Smooth muscle cell (in vitro differentiated cells): Measurements from ENCODE around the gene MRPS2. TPM values are rescaled to one million over a fixed set of nuclear protein-coding genes. Genes with fewer than 3 reads are reported as not detected.

ENCODE experiments used
- DNase-seq: peaks from one replicate; lab custom pipeline; 2025; ENCODE audit not compliant: unreplicated experiment; lab: John Stamatoyannopoulos, UW
- H2AFZ ChIP-seq: fragments of 200-600 bp; sonication (generic); 2 replicates; pipeline ENCODE4 v1.6.0; 2016; ENCODE audit warnings: antibody characterized with exemption, low read depth, mild to moderate bottlenecking
- H3F3A ChIP-seq: fragments of 200-600 bp; sonication (generic); 2 replicates; pipeline ENCODE4 v1.6.0; 2017; ENCODE audit warnings: antibody characterized with exemption, low read depth
- H3K27ac ChIP-seq: fragments of 200-600 bp; sonication (generic); 2 replicates; pipeline ENCODE4 v1.5.1; 2016; ENCODE audit warnings: low read depth, mild to moderate bottlenecking
- H3K27me3 ChIP-seq: fragments of 200-600 bp; sonication (generic); 2 replicates; pipeline ENCODE4 v1.6.1; 2016; ENCODE audit warnings: low read depth, mild to moderate bottlenecking
- H3K36me3 ChIP-seq: fragments of 200-600 bp; sonication (generic); 2 replicates; pipeline ENCODE4 v1.5.1; 2016; ENCODE audit warnings: low read depth
- H3K4me1 ChIP-seq: fragments of 200-600 bp; sonication (generic); 2 replicates; pipeline ENCODE4 v1.5.1; 2016; ENCODE audit warnings: low read depth
- H3K4me2 ChIP-seq: fragments of 200-600 bp; sonication (generic); 2 replicates; pipeline ENCODE4 v1.6.0; 2016; ENCODE audit warnings: mild to moderate bottlenecking
- H3K4me3 ChIP-seq: fragments of 200-600 bp; sonication (generic); 2 replicates; pipeline ENCODE4 v1.5.1; 2016; ENCODE audit warnings: mild to moderate bottlenecking
- H3K79me2 ChIP-seq: fragments of 200-600 bp; sonication (generic); 2 replicates; pipeline ENCODE4 v1.6.0; 2016; ENCODE audit warnings: low read depth, mild to moderate bottlenecking
- H3K9ac ChIP-seq: fragments of 200-600 bp; sonication (generic); 2 replicates; pipeline ENCODE4 v1.6.0; 2016; ENCODE audit warnings: low read depth
- H3K9me3 ChIP-seq: fragments of 200-600 bp; sonication (generic); replicated peaks from 2 replicates; pipeline ENCODE4 v1.5.1; 2016; ENCODE audit warnings: low read depth
- H4K20me1 ChIP-seq: fragments of 200-600 bp; sonication (generic); 2 replicates; pipeline ENCODE4 v1.6.0; 2016; ENCODE audit warnings: low read depth
- CTCF ChIP-seq: fragments of 200-600 bp; sonication (generic); IDR thresholded peaks from 2 replicates; pipeline ENCODE4 v1.5.1; 2017; ENCODE audit warnings: borderline replicate concordance, mild to moderate bottlenecking, antibody characterized with exemption; ENCODE audit not compliant: insufficient read depth, poor library complexity, severe bottlenecking
- WGBS: methylation state at CpG from one replicate; pipeline ENCODE4 v1.1.7; 2016; ENCODE audit warnings: low lambda C conversion rate; 5-methylcytosine and 5-hydroxymethylcytosine counted together
- polyA plus RNA-seq: library from polyadenylated mRNA; unstranded; fragments of >200 nt; fragmentation: Nextera tagmentation; extraction: Ambion mirVana; gene quantifications from 2 replicates; pipeline ENCODE4 v1.2.1, GENCODE V29; 2016
- total RNA-seq: library from RNA; depleted of rRNA; stranded (reverse); fragments of >200 nt; gene quantifications from 2 replicates; pipeline ENCODE4 v1.2.3, GENCODE V29; 2014

MRPS2 gene
- total and polyA plus RNA-seq, 2 experiments from 2014 or later, result 30.7 to 49.0 TPM

DNA sequence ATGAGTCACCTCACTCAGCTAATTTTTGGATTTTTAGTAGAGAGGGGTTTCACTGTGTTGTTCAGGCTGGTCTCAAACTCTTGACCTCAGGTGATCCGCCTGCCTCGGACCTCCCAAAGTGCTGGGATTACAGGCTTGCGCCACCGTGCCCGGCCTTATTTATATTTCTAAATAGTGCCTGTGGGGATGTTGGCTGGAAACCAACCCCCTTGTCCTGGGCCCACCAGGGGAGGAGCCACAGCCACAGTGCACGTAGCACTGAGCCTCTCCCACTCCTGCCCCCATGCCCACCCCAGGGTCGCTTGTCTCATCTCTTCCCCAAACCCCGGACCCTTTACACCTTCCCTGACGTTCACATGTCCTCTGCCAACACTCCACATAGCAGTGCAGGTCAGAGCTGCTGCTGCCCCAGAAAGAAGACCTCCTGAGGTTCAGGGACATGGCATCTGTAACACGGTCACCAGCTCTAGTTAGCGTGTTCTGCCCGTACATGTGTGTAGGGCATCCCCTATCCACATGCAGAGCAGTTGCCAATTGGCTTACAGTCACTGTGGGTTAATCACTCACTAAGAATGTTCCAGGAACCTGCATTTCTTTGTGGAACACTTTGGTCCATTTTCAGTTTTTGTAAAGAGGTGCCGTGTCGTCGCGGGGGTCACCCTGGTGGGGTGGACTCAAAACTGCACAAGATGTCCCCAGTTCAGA lies 10.2 kb upstream of the MRPS2 start:
- H3K9me3 ChIP-seq, result no peaks in the 10 kb centered on the region
- H3K4me1 ChIP-seq, result no peaks in the 10 kb centered on the region
- H3K4me2 ChIP-seq, result no peak overlapping the region
- no peaks in the 10 kb centered on the region for H4K20me1 ChIP-seq
- H3K36me3 ChIP-seq, result no peaks in the 10 kb centered on the region
- H3K27me3 ChIP-seq, result no peaks in the 10 kb centered on the region
- H3K9ac ChIP-seq, result no peak overlapping the region
- WGBS, result 96% methylated on average over 15 of the region's 16 CpGs
- no peaks in the 10 kb centered on the region for H3K79me2 ChIP-seq
- no peak overlapping the region for H3K4me3 ChIP-seq
- no peak overlapping the region for H2AFZ ChIP-seq
- TF ChIP-seq CTCF, result no peak
- no peak overlapping the region for H3K27ac ChIP-seq
- H3F3A ChIP-seq, result no peaks in the 10 kb centered on the region
- no peak for DNase-seq

DNA sequence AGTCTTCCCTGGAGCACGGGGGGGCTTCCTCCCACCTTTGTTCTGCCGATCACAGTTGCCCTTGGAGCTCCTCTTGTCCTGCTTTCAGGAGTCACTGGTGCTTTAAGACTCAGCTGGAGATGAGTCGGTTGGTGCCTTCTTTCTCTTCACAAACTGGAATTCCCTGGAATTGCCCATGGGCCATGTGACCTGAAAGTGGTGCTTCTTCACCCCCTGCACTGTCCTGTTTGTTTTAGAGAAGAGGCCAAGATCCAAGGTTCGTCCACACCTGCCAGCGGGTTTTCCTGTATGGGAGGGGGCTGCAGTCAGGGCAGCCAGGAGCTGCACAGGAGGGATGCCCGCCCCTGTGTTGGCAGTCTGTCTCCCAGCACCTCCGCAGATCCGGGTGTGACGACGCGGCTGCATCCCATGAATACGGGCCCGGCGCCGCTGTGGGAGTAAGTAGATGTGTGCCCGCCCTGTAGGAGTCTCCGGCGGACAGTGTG lies 9.5 kb upstream of the MRPS2 start:
- DNase-seq, result no peak
- TF ChIP-seq CTCF, result no peak
- H3K4me1 ChIP-seq, result no peaks in the 10 kb centered on the region
- no peak overlapping the region for H3K4me2 ChIP-seq
- H3K9me3 ChIP-seq, result no peaks in the 10 kb centered on the region
- no peaks in the 10 kb centered on the region for H3K36me3 ChIP-seq
- no peak overlapping the region for H3K4me3 ChIP-seq
- H4K20me1 ChIP-seq, result no peaks in the 10 kb centered on the region
- H3K79me2 ChIP-seq, result no peaks in the 10 kb centered on the region
- H3K27ac ChIP-seq, result no peak overlapping the region
- no peaks in the 10 kb centered on the region for H3F3A ChIP-seq
- H3K9ac ChIP-seq, result no peak overlapping the region
- H2AFZ ChIP-seq, result no peak overlapping the region
- no peaks in the 10 kb centered on the region for H3K27me3 ChIP-seq
- WGBS, result 84% methylated on average over 18 of the region's 18 CpGs

DNA sequence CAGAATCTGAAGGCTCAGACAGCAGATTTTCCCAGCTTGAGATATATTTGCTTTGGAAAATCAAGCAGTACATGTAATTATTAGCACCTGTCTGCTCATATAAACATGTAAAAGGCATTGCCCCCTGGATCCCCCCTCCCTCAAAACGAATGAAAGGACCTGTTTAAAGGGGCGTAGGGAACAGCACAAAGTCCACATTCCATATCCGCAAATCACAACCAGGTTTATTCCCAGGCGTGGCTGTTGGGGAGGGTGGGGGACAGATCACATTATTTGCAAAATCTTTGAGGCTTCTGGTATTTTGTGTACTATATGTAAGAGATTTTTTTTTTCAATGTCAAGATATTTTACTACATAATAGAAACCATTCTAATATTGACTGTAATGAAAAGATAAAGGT lies 8.7 kb upstream of the MRPS2 start:
- 91% methylated on average over 4 of the region's 4 CpGs for WGBS

More for the DNA sequence above, 8.7 kb upstream of the MRPS2 start:
- no peaks in the 10 kb centered on the region for H3F3A ChIP-seq
- H3K9ac ChIP-seq, result no peak overlapping the region
- TF ChIP-seq CTCF, result no peak
- no peak overlapping the region for H3K4me3 ChIP-seq
- no peaks in the 10 kb centered on the region for H4K20me1 ChIP-seq
- no peak overlapping the region for H3K27ac ChIP-seq
- no peaks in the 10 kb centered on the region for H3K9me3 ChIP-seq
- no peaks in the 10 kb centered on the region for H3K27me3 ChIP-seq
- H3K36me3 ChIP-seq, result no peaks in the 10 kb centered on the region
- H3K79me2 ChIP-seq, result no peaks in the 10 kb centered on the region
- H3K4me2 ChIP-seq, result no peak overlapping the region
- no peak overlapping the region for H2AFZ ChIP-seq
- no peaks in the 10 kb centered on the region for H3K4me1 ChIP-seq
- DNase-seq, result no peak
